ENCODE data around the gene XCR1.

Gene XCR1

GRCh38 chr3:45986303-45986982, 40.8 kb downstream of the XCR1 start:
- H3K79me2 ChIP-seq (ENCODE audit: insufficient read depth, low read depth): no peaks in the 10 kb centered on the region; the same call in 1 of the 2 replicates
- H3K4me3 ChIP-seq (IDR thresholded peaks at IDR 0.05; ENCODE audit: insufficient read depth, low read depth, low read length): no peak overlapping the region
- TF ChIP-seq CTCF (conservative IDR thresholded peaks at IDR 0.05; ENCODE audit: low read depth, low read length): no peak
- H3K4me2 ChIP-seq: no peak overlapping the region
- no peaks in the 10 kb centered on the region for H3K27me3 ChIP-seq (ENCODE audit: insufficient read depth, low read depth)
- no peaks in the 10 kb centered on the region for H3K4me1 ChIP-seq (ENCODE audit: low read depth, poor library complexity, severe bottlenecking)
- no peak overlapping the region for H3K27ac ChIP-seq
- no peaks in the 10 kb centered on the region for H4K20me1 ChIP-seq (ENCODE audit: insufficient read depth)
- no peaks in the 10 kb centered on the region for H3K36me3 ChIP-seq (ENCODE audit: insufficient read depth)
- no peak overlapping the region for H3K9ac ChIP-seq
- H2AFZ ChIP-seq (ENCODE audit: low read depth): no peak overlapping the region

GRCh38 chr3:45985532-45986302, 41.6 kb downstream of the XCR1 start:
- H4K20me1 ChIP-seq (ENCODE audit: insufficient read depth): no peaks in the 10 kb centered on the region
- no peak overlapping the region for H3K9ac ChIP-seq
- no peaks in the 10 kb centered on the region for H3K27me3 ChIP-seq (ENCODE audit: insufficient read depth, low read depth)
- H3K4me2 ChIP-seq: no peak overlapping the region
- no peak overlapping the region for H2AFZ ChIP-seq (ENCODE audit: low read depth)
- H3K79me2 ChIP-seq (ENCODE audit: insufficient read depth, low read depth): no peaks in the 10 kb centered on the region; the same call in 1 of the 2 replicates
- H3K27ac ChIP-seq: no peak overlapping the region
- TF ChIP-seq CTCF (conservative IDR thresholded peaks at IDR 0.05; ENCODE audit: low read depth, low read length): no peak
- no peaks in the 10 kb centered on the region for H3K36me3 ChIP-seq (ENCODE audit: insufficient read depth)
- H3K4me3 ChIP-seq (IDR thresholded peaks at IDR 0.05; ENCODE audit: insufficient read depth, low read depth, low read length): no peak overlapping the region
- no peaks in the 10 kb centered on the region for H3K4me1 ChIP-seq (ENCODE audit: low read depth, poor library complexity, severe bottlenecking)

GRCh38 chr3:45984331-45985312, 42.7 kb downstream of the XCR1 start:
- no peaks in the 10 kb centered on the region; the same call in 1 of the 2 replicates for H3K79me2 ChIP-seq (ENCODE audit: insufficient read depth, low read depth)
- no peaks in the 10 kb centered on the region for H4K20me1 ChIP-seq (ENCODE audit: insufficient read depth)
- no peak overlapping the region for H3K27ac ChIP-seq
- H3K27me3 ChIP-seq (ENCODE audit: insufficient read depth, low read depth): no peaks in the 10 kb centered on the region
- H2AFZ ChIP-seq (ENCODE audit: low read depth): no peak overlapping the region
- no peaks in the 10 kb centered on the region for H3K36me3 ChIP-seq (ENCODE audit: insufficient read depth)
- H3K4me3 ChIP-seq (IDR thresholded peaks at IDR 0.05; ENCODE audit: insufficient read depth, low read depth, low read length): no peak overlapping the region
- H3K4me1 ChIP-seq (ENCODE audit: low read depth, poor library complexity, severe bottlenecking): no peaks in the 10 kb centered on the region
- no peak overlapping the region for H3K9ac ChIP-seq
- no peak for TF ChIP-seq CTCF (conservative IDR thresholded peaks at IDR 0.05; ENCODE audit: low read depth, low read length)
- no peak overlapping the region for H3K4me2 ChIP-seq

- no peak overlapping the region for H3K4me2 ChIP-seq
- no peak for TF ChIP-seq CTCF (conservative IDR thresholded peaks at IDR 0.05; ENCODE audit: low read depth, low read length)
- no peaks in the 10 kb centered on the region for H3K36me3 ChIP-seq (ENCODE audit: insufficient read depth)
- H3K4me1 ChIP-seq (ENCODE audit: low read depth, poor library complexity, severe bottlenecking): no peaks in the 10 kb centered on the region
- no peak overlapping the region for H3K9ac ChIP-seq
- H3K27ac ChIP-seq: no peak overlapping the region
- no peak overlapping the region for H3K4me3 ChIP-seq (IDR thresholded peaks at IDR 0.05; ENCODE audit: insufficient read depth, low read depth, low read length)
- no peaks in the 10 kb centered on the region for H4K20me1 ChIP-seq (ENCODE audit: insufficient read depth)
- no peaks in the 10 kb centered on the region for H3K27me3 ChIP-seq (ENCODE audit: insufficient read depth, low read depth)
- no peak overlapping the region for H2AFZ ChIP-seq (ENCODE audit: low read depth)
- no peaks in the 10 kb centered on the region; the same call in 1 of the 2 replicates for H3K79me2 ChIP-seq (ENCODE audit: insufficient read depth, low read depth)
Observed at GRCh38 chr3:45983770-45984169, 43.5 kb downstream of the XCR1 start.
